Measurements from ENCODE around the gene KRT17. TPM values are rescaled to one million over a fixed set of nuclear protein-coding genes. Genes with fewer than 3 reads are reported as not detected.
A peak's percentile ranks its signal among the peaks of the same experiment; 100 is the strongest.
"Not testable (repeated sequence)": the region's sequence is repeated elsewhere in the genome, so short reads cannot be mapped to it uniquely, and the experiment has no call there.

KRT17 gene
- total and polyA plus RNA-seq, 9 of the 15 experiments (the other 6 are each of a cell fraction or from before 2014, with no cell fraction given) = 0.23 to 0.25 TPM; not detected in 7

DNA sequence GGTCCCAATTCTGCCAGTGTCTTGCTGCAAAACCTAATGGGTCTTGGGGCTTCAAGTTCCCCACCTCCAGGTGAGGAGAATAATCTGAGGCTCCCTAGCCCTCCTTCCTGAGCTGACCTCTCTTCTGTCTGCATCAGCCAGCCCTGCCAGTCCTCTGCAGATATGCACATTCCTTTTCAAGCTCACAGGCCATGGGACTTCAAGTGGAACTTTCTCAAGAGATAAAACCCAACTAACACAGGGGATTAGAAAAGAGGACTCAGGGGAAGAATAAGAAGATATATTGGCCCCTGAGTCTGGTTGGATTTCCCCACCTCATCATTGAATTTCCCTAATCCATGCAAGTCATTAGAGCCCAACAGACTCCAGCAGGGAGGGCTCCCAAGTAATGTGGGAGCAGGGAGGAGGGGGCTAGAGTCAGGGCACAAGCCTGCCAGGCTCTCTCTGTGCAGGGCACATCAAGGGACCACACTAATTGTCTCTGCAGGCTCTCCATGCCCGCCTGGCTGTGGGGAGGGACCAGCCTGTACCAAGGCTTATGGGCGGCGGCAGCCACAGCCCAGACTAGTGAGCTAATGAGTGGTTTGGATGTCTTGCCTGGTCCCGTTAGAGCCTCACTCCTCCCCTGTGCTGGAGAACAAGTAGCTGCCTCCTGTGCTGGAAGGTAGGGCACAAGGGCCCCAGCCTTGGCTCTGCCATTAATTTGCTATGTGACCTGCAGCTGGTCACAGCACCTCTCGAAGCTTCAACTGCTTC, 38.9 kb downstream of the KRT17 start:
- peaks cover 17 to 62% of the 10 kb centered on the region in 2 experiments; a peak in 4 of 5 replicates for H3K27me3 ChIP-seq (ENCODE audit: control insufficient read depth in 2 of 2, insufficient read depth in 2 of 2, low read length in 2 of 2)
- TF ChIP-seq ZFP1 (CRISPR knock-in tag; IDR thresholded peaks at IDR 0.05) (no peak), KLF6 (CRISPR knock-in tag; IDR thresholded peaks at IDR 0.05; ENCODE audit: borderline replicate concordance) (no peak), MYBL2 (IDR thresholded peaks at IDR 0.05; ENCODE audit: low read depth) (no peak), MYBL2 (CRISPR knock-in tag; IDR thresholded peaks at IDR 0.05; ENCODE audit: borderline replicate concordance) (no peak), ZNF197 (CRISPR knock-in tag; IDR thresholded peaks at IDR 0.05; ENCODE audit: low read depth) (no peak), CBFA2T2 (conservative IDR thresholded peaks at IDR 0.05) (no peak)
- TF ChIP-seq, protein P1, sequence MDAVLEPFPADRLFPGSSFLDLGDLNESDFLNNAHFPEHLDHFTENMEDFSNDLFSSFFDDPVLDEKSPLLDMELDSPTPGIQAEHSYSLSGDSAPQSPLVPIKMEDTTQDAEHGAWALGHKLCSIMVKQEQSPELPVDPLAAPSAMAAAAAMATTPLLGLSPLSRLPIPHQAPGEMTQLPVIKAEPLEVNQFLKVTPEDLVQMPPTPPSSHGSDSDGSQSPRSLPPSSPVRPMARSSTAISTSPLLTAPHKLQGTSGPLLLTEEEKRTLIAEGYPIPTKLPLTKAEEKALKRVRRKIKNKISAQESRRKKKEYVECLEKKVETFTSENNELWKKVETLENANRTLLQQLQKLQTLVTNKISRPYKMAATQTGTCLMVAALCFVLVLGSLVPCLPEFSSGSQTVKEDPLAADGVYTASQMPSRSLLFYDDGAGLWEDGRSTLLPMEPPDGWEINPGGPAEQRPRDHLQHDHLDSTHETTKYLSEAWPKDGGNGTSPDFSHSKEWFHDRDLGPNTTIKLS (IDR thresholded peaks at IDR 0.05; ENCODE audit: borderline replicate concordance, low read depth) = no peak
- POLR2A ChIA-PET = interaction anchor here (0.6 to 1.2 kb wide), 2 partner anchors 104 to 128 kb away, joined by 3 read pairs; no protein-coding TSS in a partner anchor
- H3K4me2 ChIP-seq (ENCODE audit: insufficient read depth, low read length) = no peak overlapping the region
- WGBS (ENCODE audit: insufficient coverage, low coverage, missing lambda C conversion rate) = 0% methylated on average over 5 of the region's 5 CpGs
- in situ Hi-C loops (cut with MboI) = no loop called here
- no peak for ATAC-seq
- H3K9me1 ChIP-seq (ENCODE audit: control insufficient read depth, insufficient read depth, low read length) = no peaks in the 10 kb centered on the region
- H3K9me3 ChIP-seq (replicated peaks; ENCODE audit: control insufficient read depth, insufficient read depth, low read depth, low read length) = no peaks in the 10 kb centered on the region
- H3K4me1 ChIP-seq (replicated peaks in 1 of 2; ENCODE audit: control insufficient read depth in 2 of 2, insufficient read depth in 2 of 2, low read length in 2 of 2) = no peaks in the 10 kb centered on the region; a peak in 1 of 5 replicates
- FAIRE-seq = no peak
- no peak overlapping the region for H3K9ac ChIP-seq (ENCODE audit: insufficient read depth in 1 of 2, low read depth in 2 of 2, low read length in 2 of 2)
- no peak overlapping the region for H3K27ac ChIP-seq (ENCODE audit: extremely low read depth, low read depth, low read length)
- no peaks in the 10 kb centered on the region for H4K20me1 ChIP-seq (replicated peaks; ENCODE audit: control insufficient read depth, insufficient read depth, low read length)
- H3K4me3 ChIP-seq = no peak overlapping the region
- CTCF ChIA-PET (ENCODE audit: low intra/inter-chr PET ratio) = interaction anchor here (0.6 kb wide), 1 partner anchor 62 kb away, joined by 3 read pairs; no protein-coding TSS in a partner anchor
- no peaks in the 10 kb centered on the region for H3K79me2 ChIP-seq (ENCODE audit: control insufficient read depth, insufficient read depth, low read length)
- no TSS peak for BruUV-seq (replicated peaks)
- no peak for DNase-seq (ENCODE audit: extremely low read depth in 1 of 4, low spot score in 3 of 4)
- H2AFZ ChIP-seq (ENCODE audit: low read depth, low read length) = no peak overlapping the region
- no peaks in the 10 kb centered on the region for H3K36me3 ChIP-seq (ENCODE audit: control insufficient read depth, insufficient read depth, low read length)
- intact Hi-C loops (cut with micrococcal nuclease) = no loop called here

DNA sequence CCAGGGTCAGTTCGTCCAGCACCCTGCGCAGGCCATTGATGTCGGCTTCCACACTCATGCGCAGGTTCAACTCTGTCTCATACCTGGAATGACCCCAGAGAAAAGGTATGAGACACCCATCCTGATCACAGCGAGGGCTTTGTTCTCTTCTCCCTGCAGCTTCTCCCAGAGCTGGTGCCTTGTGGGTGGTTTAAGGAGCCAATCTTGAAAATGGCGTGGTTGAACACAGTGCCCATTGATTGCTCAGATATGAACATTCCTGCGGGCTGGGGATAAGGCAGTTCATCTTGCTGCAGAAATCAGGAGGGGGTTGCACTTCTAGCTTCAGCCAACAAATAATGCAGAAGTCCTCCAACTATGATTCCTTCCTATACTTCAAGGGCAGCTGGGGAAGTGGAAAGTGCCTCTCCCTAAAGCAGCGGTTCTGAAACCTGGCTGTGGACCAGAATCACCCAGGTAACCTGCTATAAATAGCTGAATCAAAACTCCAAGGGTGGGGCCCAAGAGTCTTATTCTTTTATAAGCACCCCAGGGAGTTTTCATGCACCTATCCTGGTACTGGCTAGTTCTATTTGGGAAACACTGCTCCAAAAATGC, 39.9 kb downstream of the KRT17 start:
- WGBS (ENCODE audit: insufficient coverage, low coverage, missing lambda C conversion rate) = 8% methylated on average over 8 of the region's 8 CpGs
- FAIRE-seq = peak; percentile 15
- H3K79me2 ChIP-seq (ENCODE audit: control insufficient read depth, insufficient read depth, low read length); H3K4me1 ChIP-seq (replicated peaks in 1 of 2; ENCODE audit: control insufficient read depth in 2 of 2, insufficient read depth in 2 of 2, low read length in 2 of 2); DNase-seq (ENCODE audit: extremely low read depth in 1 of 4, low spot score in 3 of 4); BruUV-seq (replicated peaks); H3K4me2 ChIP-seq (ENCODE audit: insufficient read depth, low read length); H3K9me1 ChIP-seq (ENCODE audit: control insufficient read depth, insufficient read depth, low read length); ATAC-seq; intact Hi-C loops (cut with micrococcal nuclease); H3K27ac ChIP-seq (ENCODE audit: extremely low read depth, low read depth, low read length); H3K36me3 ChIP-seq (ENCODE audit: control insufficient read depth, insufficient read depth, low read length); in situ Hi-C loops (cut with MboI); CTCF ChIA-PET (ENCODE audit: low intra/inter-chr PET ratio); H3K9ac ChIP-seq (ENCODE audit: insufficient read depth in 1 of 2, low read depth in 2 of 2, low read length in 2 of 2); H4K20me1 ChIP-seq (replicated peaks; ENCODE audit: control insufficient read depth, insufficient read depth, low read length); H2AFZ ChIP-seq (ENCODE audit: low read depth, low read length); H3K9me3 ChIP-seq (replicated peaks; ENCODE audit: control insufficient read depth, insufficient read depth, low read depth, low read length); H3K4me3 ChIP-seq: not testable (repeated sequence)
- peaks cover 12 to 55% of the 10 kb centered on the region in 2 experiments; a peak in 4 of 5 replicates for H3K27me3 ChIP-seq (ENCODE audit: control insufficient read depth in 2 of 2, insufficient read depth in 2 of 2, low read length in 2 of 2)
- POLR2A ChIA-PET = interaction anchor here (0.6 to 0.7 kb wide), 2 partner anchors 9 to 104 kb away, joined by 3 read pairs; no protein-coding TSS in a partner anchor
